ENCODE data around the gene GLTPD2. TPM values are rescaled to one million over a fixed set of nuclear protein-coding genes. Genes with fewer than 3 reads are reported as not detected.

Gene GLTPD2
- total and polyA plus RNA-seq, 2 experiments from 2014 or later: 0.50 to 2.2 TPM

DNA sequence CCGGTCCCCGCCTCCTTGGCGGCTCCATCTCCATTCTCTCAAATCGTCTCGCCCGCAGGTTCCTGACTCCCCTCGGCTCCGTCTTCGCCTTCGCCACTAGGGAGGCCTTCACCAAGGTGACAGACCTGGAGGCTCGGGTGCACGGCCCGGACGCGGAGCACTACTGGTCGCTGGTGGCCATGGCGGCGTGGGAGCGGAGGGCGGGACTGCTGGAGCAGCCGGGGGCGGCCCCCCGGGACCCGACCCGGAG is 862 bp downstream of the GLTPD2 start:
- 1 to 2% methylated on average over 22 to 25 of the region's 25 CpGs for WGBS, 2 experiments (ENCODE audit: low coverage in 1 of 2, low lambda C conversion rate in 2 of 2, missing lambda C conversion rate in 2 of 2)
- H4K20me1 ChIP-seq (ENCODE audit: insufficient read depth): no peaks in the 10 kb centered on the region
- H3F3A ChIP-seq (ENCODE audit: insufficient read depth): peaks cover 15% of the 10 kb centered on the region
- DNase-seq: no peak
- peaks cover 19% of the 10 kb centered on the region; the same call in 1 of the 2 replicates for H3K4me1 ChIP-seq (ENCODE audit: insufficient read depth)
- H3K27me3 ChIP-seq (replicated peaks; ENCODE audit: insufficient read depth): no peaks in the 10 kb centered on the region
- TF ChIP-seq EZH2phosphoT487 (IDR thresholded peaks at IDR 0.05; ENCODE audit: insufficient read depth, low read depth) (no peak), EZH2 (IDR thresholded peaks at IDR 0.05; ENCODE audit: insufficient read depth, poor library complexity, severe bottlenecking) (no peak)
- H2AFZ ChIP-seq: peak overlapping the region; percentile 83
- H3K79me2 ChIP-seq (ENCODE audit: insufficient read depth): no peaks in the 10 kb centered on the region
- H3K36me3 ChIP-seq (ENCODE audit: low read depth): no peaks in the 10 kb centered on the region
- H3K4me3 ChIP-seq: peak overlapping the region; percentile 88
- H3K4me2 ChIP-seq (ENCODE audit: unreplicated experiment): peak overlapping the region; percentile 84
- H3K9me3 ChIP-seq (ENCODE audit: low read depth): no peaks in the 10 kb centered on the region
- no peaks in the 10 kb centered on the region for H3K9me2 ChIP-seq (ENCODE audit: insufficient read depth)
- in situ Hi-C loops (cut with MboI): no loop called here
- H3K9ac ChIP-seq: peak overlapping the region; percentile 85
- peak overlapping the region; percentile 81 for H3K27ac ChIP-seq

DNA sequence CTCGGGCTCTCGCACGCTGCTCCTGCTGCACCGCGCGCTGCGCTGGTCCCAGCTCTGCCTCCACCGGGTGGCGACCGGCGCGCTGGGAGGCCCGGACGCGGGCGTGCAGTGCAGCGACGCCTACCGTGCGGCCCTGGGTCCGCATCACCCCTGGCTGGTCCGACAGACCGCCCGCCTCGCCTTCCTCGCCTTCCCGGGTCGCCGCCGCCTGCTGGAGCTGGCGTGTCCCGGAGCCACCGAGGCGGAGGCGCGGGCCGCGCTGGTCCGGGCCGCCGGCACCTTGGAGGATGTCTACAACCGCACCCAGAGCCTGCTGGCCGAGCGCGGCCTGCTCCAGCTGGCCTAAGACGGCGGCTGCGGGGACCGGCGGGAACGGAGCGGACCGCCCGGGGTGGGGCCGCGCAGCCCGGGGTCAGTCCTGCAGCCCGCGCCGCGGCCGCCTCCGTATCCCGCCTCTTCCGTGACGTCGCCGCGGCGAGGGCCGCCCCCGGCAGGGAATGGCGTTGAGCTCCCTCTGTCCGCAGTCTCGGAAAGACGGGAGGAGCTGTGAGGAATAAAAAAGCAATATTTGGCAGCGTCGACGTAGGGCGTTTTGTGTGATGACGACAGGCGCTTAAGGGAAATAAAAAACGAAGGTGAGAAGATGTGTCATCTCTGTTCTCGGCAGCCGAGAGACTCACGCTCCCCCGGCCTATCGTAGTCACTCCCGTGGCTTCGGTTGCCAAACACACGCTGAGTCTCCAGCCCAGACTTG is 1.4 kb downstream of the GLTPD2 start:
- peak; percentile 97 for DNase-seq
- Histone ChIP-seq H3K36me3 (ENCODE audit: low read depth) (no peaks in the 10 kb centered on the region), H3K27ac (peak overlapping the region; percentile 81), H3K4me1 (ENCODE audit: insufficient read depth) (peaks cover 19% of the 10 kb centered on the region; the same call in 1 of the 2 replicates), H3F3A (ENCODE audit: insufficient read depth) (peaks cover 15% of the 10 kb centered on the region), H3K4me3 (peak overlapping the region; percentile 88), H3K9ac (peak overlapping the region; percentile 85), H3K4me2 (ENCODE audit: unreplicated experiment) (peak overlapping the region; percentile 84), H3K9me2 (ENCODE audit: insufficient read depth) (no peaks in the 10 kb centered on the region), H2AFZ (peak overlapping the region; percentile 83), H3K9me3 (ENCODE audit: low read depth) (no peaks in the 10 kb centered on the region), H4K20me1 (ENCODE audit: insufficient read depth) (no peaks in the 10 kb centered on the region), H3K79me2 (ENCODE audit: insufficient read depth) (no peaks in the 10 kb centered on the region), H3K27me3 (replicated peaks; ENCODE audit: insufficient read depth) (no peaks in the 10 kb centered on the region)
- WGBS, 2 experiments (ENCODE audit: low coverage in 1 of 2, low lambda C conversion rate in 2 of 2, missing lambda C conversion rate in 2 of 2): 2% methylated on average over 50 to 73 of the region's 91 CpGs
- in situ Hi-C loops (cut with MboI): loop anchor here (10.0 kb wide), 1 partner anchor 95 kb away; no protein-coding TSS in a partner anchor
- no peak for TF ChIP-seq EZH2phosphoT487 (IDR thresholded peaks at IDR 0.05; ENCODE audit: insufficient read depth, low read depth)

DNA sequence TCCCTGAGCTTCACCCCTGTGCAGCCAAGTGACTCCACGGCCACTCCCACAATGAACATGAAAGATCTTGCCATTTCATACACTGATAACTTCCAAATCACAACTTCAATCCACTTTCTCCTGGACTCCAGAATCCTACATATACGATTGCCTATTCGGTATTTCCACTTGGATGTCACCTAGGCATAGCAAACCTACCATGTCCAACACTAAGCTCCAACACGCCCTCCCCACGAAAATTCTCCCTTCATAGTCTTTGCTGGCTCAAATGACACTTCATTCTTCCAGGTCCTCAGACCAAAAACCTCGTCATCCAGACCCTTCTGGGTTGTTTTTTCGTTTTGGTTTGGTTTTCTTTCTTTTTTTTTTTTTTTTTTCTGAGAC is 1.9 kb downstream of the GLTPD2 start:
- no peak for TF ChIP-seq EZH2phosphoT487 (IDR thresholded peaks at IDR 0.05; ENCODE audit: insufficient read depth, low read depth)
- TF ChIP-seq EZH2 (IDR thresholded peaks at IDR 0.05; ENCODE audit: insufficient read depth, poor library complexity, severe bottlenecking): no peak
- in situ Hi-C loops (cut with MboI): loop anchor here (10.0 kb wide), 1 partner anchor 94 kb away; no protein-coding TSS in a partner anchor
- H3K9ac ChIP-seq: peak overlapping the region; percentile 85
- WGBS, 2 experiments (ENCODE audit: low coverage in 1 of 2, low lambda C conversion rate in 2 of 2, missing lambda C conversion rate in 2 of 2): 37 to 42% methylated on average over 7 of the region's 7 CpGs
- no peaks in the 10 kb centered on the region for H3K27me3 ChIP-seq (replicated peaks; ENCODE audit: insufficient read depth)
- H3K27ac ChIP-seq: peak overlapping the region; percentile 81
- no peaks in the 10 kb centered on the region for H3K79me2 ChIP-seq (ENCODE audit: insufficient read depth)
- peaks cover 14% of the 10 kb centered on the region; the same call in 1 of the 2 replicates for H3K4me1 ChIP-seq (ENCODE audit: insufficient read depth)
- H3F3A ChIP-seq (ENCODE audit: insufficient read depth): peaks cover 15% of the 10 kb centered on the region
- H3K4me3 ChIP-seq: peak overlapping the region; percentile 88
- no peak for DNase-seq
- no peaks in the 10 kb centered on the region for H4K20me1 ChIP-seq (ENCODE audit: insufficient read depth)
- H2AFZ ChIP-seq: peak overlapping the region; percentile 83
- H3K9me3 ChIP-seq (ENCODE audit: low read depth): no peaks in the 10 kb centered on the region
- no peaks in the 10 kb centered on the region for H3K9me2 ChIP-seq (ENCODE audit: insufficient read depth)
- H3K36me3 ChIP-seq (ENCODE audit: low read depth): no peaks in the 10 kb centered on the region
- peak overlapping the region; percentile 84 for H3K4me2 ChIP-seq (ENCODE audit: unreplicated experiment)

DNA sequence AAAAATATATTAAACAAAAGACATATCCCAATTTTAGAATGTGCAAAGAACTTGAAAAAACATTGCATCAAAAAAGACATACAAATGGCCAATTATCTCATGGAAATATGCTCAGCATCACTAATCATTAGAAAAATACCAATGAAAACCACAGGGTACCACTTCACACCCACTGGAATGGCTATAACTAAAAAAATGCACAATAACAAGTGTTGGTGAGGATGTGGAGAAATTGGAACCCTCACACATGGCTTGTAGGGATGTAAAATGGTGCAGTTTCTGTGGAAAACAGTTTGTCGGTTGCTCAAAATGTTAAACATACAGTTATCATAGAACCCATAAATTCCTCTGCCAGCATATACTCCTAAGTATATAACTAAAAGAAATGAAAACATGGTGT is 6.4 kb downstream of the GLTPD2 start:
- in situ Hi-C loops (cut with MboI): loop anchor here (10.0 kb wide), 1 partner anchor 90 kb away; no protein-coding TSS in a partner anchor

More for the DNA sequence above, 6.4 kb downstream of the GLTPD2 start:
- Histone ChIP-seq H3K4me2 (ENCODE audit: unreplicated experiment) (no peak overlapping the region), H3K36me3 (ENCODE audit: low read depth) (0 out of 2 replicates have a peak, but pooled peaks cover 6% of the 10 kb centered on the region), H4K20me1 (ENCODE audit: insufficient read depth) (no peaks in the 10 kb centered on the region), H3K9me3 (ENCODE audit: low read depth) (no peaks in the 10 kb centered on the region), H3K4me3 (no peak overlapping the region), H3K9me2 (ENCODE audit: insufficient read depth) (no peaks in the 10 kb centered on the region), H2AFZ (peak overlapping the region; percentile 93), H3K4me1 (ENCODE audit: insufficient read depth) (no peaks in the 10 kb centered on the region), H3K79me2 (ENCODE audit: insufficient read depth) (peaks cover 26% of the 10 kb centered on the region), H3K27me3 (replicated peaks; ENCODE audit: insufficient read depth) (no peaks in the 10 kb centered on the region), H3K27ac (peak overlapping the region; percentile 71; the same call in 1 of the 2 replicates), H3F3A (ENCODE audit: insufficient read depth) (peaks cover 3% of the 10 kb centered on the region; the same call in 1 of the 2 replicates), H3K9ac (peak overlapping the region; percentile 86; the same call in 1 of the 2 replicates)
- WGBS, 2 experiments (ENCODE audit: low coverage in 1 of 2, low lambda C conversion rate in 2 of 2, missing lambda C conversion rate in 2 of 2): 100% methylated on average over 1 of the region's 1 CpG
- TF ChIP-seq EZH2 (IDR thresholded peaks at IDR 0.05; ENCODE audit: insufficient read depth, poor library complexity, severe bottlenecking) (no peak), EZH2phosphoT487 (IDR thresholded peaks at IDR 0.05; ENCODE audit: insufficient read depth, low read depth) (no peak)
- DNase-seq: no peak

All from GM23248 (cell line).